HG03565 (cell line): ENCODE measurements around the gene ZBTB44.
"Not testable (repeated sequence)": the region's sequence is repeated elsewhere in the genome, so short reads cannot be mapped to it uniquely, and the experiment has no call there.

ENCODE experiments used
- ATAC-seq: cut with Tn5 transposase; IDR thresholded peaks from one replicate; pipeline ENCODE4 v1.9.1; 2021; ENCODE audit warnings: mild to moderate bottlenecking, moderate library complexity; ENCODE audit not compliant: unreplicated experiment

The ZBTB44 gene

DNA sequence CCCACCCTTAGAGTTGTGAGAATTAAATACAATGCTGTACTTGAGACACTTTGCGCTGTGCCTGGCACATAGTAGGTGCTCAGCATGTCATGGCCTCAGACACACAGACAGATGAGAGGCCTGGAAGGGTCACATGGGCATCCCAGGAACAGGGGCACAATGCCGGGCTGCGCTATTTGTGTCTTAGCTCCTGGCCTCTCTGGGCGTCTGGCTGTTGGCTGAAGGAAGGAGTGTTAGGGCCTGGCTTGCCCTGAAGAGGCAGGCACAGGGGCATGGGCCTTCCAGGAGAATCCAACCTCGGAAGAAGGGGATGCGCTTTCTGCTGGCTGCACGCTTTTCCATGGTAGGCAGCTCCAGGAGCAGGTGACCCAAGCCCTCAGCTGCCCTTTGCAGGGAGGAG is 113.7 kb downstream of the ZBTB44 start:
- ATAC-seq, result no peak

DNA sequence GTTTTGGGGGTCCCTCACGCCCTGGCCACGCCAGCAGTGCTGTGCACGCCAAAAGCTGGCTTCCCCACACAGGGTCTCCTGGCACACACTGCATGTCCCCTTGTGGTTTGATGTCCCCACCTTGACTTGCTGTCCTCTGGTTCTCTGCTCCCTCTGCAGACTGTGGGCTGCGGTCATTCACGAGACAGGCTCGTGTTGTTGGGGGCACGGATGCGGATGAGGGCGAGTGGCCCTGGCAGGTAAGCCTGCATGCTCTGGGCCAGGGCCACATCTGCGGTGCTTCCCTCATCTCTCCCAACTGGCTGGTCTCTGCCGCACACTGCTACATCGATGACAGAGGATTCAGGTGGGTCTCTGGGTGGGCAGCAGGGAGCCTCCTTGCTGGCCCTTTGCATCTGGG is 114.9 kb downstream of the ZBTB44 start:
- ATAC-seq, result no peak

DNA sequence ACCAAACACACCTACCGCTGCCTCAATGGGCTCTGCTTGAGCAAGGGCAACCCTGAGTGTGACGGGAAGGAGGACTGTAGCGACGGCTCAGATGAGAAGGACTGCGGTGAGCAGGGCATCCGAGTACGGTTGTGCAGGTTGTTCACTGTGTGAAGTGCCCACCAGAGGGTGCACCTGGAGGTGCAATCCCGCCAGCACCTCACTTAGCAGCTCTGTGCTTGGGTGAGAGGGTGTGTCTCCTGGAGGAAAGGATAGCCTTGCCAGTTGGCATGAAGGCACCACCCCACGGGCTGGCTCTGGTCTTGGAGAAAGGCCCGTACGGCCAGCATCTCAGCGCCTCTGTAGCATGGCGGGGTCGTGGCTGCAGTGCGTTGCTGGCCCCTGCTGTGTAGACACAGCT is 115.8 kb downstream of the ZBTB44 start:
- ATAC-seq, result no peak

DNA sequence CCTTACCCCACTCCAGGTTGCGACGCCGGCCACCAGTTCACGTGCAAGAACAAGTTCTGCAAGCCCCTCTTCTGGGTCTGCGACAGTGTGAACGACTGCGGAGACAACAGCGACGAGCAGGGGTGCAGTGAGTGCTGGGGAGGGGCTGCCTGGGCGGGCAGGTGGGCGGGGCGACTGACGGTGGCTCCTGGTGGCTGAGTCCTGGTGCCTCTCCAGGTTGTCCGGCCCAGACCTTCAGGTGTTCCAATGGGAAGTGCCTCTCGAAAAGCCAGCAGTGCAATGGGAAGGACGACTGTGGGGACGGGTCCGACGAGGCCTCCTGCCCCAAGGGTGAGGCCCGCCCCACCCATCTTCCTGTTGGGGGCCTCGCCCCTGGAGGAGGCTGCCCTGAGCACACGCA is 116.4 kb downstream of the ZBTB44 start:
- ATAC-seq, result no peak

DNA sequence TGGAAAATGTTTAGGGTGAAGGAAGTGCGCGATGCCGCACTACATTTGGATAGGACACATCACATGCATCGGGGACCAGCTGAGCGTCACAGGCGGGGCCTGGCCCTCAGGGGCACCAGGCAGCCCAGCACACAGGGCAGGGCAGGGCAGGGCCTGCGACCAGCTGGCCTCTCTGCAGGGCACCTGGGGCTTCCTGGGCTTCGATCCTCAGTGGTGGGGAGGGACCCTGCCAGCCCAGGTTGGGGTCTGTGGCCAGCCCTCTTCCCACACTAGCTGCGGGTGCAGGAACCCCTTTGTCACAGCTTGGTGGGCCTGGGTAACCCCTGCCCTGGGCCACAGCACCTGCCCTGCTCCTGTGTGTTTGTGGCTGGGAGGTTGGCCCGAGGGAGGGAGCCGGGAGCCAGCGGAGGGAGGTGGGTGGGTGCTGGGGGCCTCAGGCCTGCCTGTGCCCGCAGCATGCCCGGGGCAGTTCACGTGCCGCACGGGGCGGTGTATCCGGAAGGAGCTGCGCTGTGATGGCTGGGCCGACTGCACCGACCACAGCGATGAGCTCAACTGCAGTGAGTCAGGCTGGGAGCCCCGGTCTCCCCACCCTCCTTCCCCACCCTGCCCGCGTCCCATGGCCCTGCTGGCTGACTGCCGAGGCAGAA is 117.2 kb downstream of the ZBTB44 start:
- no peak for ATAC-seq

DNA sequence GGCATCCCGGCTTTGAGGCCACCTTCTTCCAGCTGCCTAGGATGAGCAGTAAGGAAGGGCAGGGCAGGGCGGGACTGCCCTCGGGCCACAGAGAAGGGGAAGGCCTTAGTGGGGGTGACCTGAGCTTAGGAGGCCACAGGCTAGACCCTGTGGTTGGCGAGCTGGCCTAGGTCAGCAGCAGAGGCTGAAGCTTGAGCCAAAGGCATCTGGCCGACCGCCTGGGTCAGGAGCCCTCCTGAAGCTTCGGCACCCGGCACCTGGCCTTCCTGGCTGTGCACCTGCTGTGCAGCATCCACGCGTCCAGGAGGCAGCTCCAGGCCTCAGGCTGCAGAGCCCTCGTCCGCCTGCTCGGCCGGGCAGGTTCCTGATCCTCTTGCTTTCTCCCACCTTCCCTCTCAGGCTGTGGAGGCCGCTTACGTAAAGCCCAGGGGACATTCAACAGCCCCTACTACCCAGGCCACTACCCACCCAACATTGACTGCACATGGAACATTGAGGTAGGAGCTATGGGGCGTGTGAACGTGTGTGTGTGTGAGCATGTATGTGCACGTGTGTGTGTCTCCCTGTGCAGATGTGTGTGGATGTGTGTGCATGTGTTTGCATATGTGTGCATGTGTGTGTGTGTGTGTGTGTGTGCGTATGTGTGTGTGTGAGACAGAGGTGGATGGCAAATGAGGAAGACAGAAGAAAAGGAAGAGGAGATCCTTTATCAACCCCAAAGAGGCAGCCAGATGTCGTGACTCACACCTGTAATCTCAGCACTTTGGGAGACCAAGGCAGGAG is 120.3 kb downstream of the ZBTB44 start:
- no peak for ATAC-seq

DNA sequence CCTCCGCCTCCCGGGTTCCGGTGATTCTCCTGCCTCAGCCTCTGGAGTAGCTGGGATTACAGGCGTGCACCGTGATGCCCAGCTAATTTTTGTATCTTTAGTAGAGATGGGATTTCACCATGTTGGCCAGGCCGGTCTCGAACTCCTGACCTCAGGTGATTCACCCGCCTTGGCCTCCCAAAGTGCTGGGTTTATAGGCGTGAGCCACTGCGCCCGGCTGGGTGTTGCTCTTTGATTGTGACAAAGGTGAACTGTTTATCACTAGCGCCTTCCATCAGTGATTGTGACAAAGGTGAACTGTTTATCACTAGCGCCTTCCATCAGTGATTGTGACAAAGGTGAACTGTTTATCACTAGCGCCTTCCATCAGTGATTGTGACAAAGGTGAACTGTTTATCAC is 121.2 kb downstream of the ZBTB44 start:
- not testable (repeated sequence) for ATAC-seq

DNA sequence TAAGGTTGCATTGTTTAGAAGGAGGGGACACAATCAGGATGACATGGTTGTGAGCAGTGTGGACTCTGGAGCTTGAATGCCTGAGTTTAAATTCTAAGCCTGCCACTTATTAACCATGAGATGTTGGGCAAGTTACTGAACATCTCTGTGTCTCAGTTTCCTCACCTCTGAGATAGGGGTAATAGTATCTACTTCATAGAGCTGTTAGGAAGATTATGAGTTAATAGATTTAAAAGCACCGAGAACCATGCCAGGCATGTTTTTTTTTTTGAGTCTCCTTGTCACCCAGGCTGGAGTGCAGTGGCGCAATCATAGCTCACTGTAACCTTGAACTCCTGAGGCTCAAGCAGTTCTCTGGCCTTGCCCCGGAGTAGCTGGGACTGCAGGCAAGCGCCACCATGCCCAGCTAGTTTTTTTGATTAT is 121.9 kb downstream of the ZBTB44 start:
- ATAC-seq, result no peak

DNA sequence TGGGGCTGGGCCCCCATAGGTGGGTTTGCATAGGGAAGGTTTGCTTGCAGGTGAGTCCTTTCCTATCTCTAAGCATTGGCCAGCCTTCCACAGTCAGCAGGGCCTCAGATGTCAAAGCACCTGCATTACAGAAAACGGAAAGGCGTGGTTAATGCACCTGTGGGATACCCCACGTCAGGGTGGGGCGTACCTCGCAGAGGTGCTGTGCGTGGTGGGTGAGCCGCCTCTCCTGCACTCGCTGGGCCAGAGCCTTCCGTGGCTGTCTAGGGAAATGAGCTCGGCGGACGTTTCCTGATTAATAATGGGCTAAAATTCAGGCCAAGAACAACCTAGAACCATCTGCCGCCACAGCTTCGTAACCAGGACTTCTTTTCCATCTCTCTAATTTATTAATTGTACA is 122.8 kb downstream of the ZBTB44 start:
- ATAC-seq, result no peak

DNA sequence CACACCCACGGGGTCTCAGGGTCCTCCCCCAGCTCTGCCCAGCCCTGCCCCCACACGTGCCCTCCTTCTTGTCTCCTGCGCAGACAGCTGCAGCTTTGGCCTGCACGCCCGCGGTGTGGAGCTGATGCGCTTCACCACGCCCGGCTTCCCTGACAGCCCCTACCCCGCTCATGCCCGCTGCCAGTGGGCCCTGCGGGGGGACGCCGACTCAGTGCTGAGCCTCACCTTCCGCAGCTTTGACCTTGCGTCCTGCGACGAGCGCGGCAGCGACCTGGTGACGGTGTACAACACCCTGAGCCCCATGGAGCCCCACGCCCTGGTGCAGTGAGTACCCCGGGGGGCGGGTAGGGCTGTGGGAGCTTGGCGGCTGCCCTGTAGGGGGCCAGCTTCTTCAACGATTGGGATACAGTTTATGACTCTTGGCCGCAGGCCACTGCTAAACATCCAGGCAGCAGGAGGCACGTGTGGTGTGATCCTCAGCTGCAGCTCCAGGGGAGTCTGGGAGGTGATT is 124.3 kb downstream of the ZBTB44 start:
- no peak for ATAC-seq

DNA sequence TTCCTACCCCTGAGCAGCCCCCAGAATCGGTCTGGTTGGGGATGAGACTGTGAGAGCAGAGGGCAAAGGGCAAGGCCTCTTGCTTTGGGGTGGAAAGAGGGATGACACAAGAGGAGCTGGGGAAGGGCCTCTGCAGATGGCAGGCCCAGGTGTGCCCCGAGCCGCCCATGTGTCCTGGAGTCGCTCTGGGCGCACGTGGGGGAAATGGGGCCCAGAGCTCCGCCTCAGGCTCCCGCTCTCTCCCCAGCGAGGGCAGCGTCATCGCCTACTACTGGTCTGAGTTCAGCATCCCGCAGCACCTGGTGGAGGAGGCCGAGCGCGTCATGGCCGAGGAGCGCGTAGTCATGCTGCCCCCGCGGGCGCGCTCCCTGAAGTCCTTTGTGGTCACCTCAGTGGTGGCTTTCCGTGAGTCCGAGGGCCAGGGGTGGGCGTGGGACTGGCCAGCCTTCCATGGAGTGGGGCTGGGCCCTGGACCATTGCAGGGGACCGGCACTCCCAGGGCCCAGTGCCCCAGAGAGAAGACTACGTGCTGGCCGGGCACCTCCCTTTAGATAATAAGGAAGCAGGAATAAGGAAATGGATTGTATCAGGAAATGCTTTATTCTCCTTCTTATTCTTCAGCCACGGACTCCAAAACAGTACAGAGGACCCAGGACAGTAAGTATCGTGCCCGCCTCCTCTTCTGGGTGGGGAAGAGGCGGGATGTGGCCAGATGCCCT is 125.1 kb downstream of the ZBTB44 start:
- ATAC-seq, result no peak

DNA sequence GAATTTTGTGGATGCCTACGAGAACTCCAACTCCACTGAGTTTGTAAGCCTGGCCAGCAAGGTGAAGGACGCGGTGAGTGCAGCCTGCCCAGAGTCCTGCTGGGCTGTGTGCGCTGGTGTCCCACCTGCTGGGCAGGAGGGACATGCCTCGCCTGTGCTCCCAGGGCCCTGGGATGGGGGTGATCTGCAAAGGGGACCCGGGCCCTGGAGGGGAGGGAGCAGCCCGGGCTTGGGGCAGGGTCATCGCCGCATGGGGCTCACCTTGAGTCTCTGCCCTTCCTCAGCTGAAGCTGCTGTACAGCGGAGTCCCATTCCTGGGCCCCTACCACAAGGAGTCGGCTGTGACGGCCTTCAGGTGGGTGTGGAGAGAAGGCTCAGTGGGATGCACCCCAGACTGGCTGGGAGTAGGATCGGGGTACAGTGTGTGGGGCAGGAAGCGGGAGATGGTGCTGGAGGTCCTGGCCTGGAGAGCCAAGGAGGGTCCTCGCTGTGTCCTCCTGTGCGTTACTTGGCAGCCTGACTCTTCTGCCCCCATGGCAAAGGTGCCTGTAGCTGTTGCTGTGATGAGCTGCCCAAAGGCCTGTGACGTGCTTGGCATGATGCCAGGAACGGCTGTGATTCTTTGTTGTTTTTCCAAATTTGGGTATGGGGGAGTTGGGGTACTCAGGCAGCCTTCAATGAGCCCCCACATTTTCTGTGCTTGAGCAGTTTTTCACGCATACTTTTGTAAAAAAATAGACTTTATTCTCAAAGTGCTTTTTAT is 126.0 kb downstream of the ZBTB44 start:
- ATAC-seq, result no peak

DNA sequence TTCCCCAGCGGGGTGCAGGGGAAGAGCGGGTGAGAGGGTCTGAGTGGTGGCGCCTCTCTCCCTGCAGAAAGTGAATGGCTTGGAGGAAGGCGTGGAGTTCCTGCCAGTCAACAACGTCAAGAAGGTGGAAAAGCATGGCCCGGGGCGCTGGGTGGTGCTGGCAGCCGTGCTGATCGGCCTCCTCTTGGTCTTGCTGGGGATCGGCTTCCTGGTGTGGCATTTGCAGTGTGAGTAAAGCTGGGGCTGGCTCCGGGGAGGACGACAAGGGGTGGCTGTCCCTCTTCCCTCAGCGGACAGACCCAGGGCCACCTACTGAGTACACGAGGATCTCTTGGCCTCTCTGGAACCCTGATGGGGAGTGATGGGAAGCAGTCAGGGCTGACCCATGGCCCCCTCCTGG is 126.7 kb downstream of the ZBTB44 start:
- ATAC-seq, result no peak

DNA sequence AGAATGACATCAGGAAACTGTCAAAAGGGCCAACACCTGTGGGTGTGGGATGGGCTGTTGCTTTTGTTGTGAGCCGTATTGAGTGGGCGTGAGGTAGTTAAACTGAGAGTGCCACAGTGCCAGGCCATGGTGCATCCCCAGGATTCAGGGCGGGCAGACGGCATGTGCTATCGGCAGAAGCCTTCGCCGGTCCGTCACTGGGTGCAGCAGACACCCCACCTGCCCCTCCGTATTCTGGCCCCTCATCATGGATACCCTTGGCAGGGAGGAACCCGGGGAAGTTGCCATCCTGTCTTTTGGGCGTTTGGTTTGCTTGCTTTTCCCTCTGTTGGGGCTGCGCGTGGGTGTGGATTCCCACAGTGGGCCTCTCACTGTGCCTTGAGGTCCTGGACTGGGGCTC is 127.6 kb downstream of the ZBTB44 start:
- no peak for ATAC-seq

DNA sequence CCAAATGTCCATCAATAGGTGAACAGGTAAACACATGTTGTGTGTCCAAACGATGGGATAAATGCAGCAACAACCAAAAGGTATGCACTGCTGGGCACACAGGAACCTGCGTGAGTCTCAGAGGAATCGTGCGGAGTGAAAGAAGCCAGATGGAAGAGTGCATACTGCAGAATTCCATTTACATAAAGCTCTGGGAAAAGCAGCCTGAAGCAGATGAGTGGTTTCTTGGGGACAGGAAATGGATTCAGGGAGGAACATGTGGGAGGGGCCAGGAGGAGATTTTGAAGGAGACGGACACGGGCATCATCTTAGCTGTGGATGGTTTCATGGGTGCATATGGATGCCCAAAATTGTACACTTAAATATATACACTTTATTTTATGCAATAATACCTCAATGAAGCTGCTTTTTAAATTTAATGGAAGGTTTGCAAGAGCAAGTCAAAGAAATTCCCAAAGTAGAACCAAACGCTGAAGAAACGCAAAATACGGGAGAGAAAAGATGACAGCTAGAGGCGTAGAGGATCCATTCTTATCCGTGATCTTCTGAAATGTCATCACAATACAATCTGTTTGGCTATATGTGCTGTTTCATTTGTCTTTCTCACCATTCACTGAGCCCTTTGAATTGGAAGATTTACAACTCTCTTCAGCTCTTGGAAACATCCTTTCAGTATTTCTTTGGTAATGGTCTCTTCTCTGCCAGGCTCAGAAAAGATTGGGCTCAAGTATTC is 130.7 kb downstream of the ZBTB44 start:
- ATAC-seq, result no peak

DNA sequence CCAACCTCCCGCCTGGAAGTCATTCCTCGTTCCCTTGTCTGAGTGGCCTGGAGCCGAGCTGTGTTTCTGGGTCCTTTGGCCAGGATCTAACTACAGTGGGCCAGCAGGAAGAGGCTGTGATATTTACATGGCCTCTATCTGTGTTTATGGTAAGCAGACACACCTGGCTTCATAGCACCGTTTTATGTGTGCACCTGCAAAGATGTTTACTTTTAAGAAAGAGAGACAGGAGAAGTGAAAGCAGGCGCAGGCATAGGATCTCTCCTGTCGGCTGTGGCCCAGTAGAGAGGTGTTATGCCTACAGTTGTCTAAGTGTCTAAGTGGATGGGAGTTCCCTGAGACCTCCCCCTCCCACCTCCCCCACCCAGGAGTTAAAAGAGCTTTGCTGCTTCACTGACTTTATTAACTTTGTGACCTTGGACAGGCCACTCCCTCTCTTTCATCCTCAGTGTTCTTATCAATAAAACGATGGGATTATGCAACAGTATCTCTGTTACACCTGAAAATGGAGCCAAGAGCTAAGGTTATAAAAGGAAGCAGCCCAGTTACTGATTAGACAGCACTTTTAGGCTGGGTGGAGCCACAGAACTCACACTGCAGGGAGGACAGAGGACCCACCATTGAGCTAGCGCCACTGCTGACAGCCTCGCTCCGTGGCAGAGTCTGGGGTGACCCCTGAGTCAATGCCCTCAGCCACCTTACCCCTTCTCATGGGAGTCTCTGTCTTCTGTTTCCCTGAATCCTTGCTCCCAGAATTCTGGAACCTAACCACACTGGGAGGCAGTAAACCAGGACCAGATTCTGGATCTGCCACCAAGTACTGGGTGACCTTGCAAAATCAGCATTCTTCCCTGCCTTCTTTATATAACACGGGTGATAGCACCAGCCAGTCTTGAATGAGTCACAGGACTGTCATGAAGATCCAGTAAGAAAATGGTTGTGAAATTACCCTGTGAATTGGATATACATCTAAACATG is 133.1 kb downstream of the ZBTB44 start:
- ATAC-seq, result no peak

DNA sequence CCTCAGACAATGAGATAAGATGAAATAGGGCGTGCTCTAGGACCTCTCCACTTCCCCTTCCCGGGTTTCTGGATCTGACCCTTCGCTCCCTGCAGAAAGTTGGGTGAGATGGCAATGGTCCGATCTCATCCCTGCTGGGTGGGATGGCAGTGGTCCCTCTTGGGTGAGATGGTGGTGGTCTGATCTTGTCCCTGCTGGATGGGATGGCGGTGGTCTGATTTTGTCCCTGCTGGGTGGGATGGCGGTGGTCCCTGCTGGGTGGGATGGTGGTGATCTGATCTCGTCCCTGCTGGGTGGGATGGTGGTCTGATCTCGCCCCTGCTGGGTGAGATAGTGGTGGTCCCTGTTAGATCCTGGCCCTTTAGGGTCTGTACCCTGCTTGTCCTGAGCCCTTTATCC is 133.8 kb downstream of the ZBTB44 start:
- no peak for ATAC-seq

DNA sequence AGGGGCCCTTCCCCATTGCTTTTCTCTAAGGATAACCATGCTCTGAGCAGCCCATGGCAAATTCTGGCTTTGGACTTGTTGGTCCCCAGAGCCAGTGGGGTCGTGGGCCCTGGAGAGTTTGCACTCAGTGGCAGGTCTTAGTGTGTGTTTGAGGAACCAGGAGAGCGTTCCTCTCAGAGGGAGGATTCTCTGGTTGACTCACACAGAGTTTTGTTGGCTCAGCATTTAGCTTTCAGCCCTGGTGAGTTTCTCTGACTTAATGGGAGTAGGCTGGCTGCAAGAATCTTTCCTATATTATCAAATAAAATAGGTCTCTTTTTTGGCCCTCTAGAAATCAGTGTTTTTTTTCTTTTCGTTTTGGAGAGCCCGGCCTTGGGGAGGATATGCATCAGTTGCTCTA is 134.2 kb downstream of the ZBTB44 start:
- no peak for ATAC-seq
